ENCODE measurements around the gene PPP1R3E. TPM values are rescaled to one million over a fixed set of nuclear protein-coding genes. Genes with fewer than 3 reads are reported as not detected.
"Not testable (repeated sequence)": the region's sequence is repeated elsewhere in the genome, so short reads cannot be mapped to it uniquely, and the experiment has no call there.

The PPP1R3E gene
- total RNA-seq, 4 donors from 2014 or later = 12.6 to 14.5 (median 13.9) TPM

DNA sequence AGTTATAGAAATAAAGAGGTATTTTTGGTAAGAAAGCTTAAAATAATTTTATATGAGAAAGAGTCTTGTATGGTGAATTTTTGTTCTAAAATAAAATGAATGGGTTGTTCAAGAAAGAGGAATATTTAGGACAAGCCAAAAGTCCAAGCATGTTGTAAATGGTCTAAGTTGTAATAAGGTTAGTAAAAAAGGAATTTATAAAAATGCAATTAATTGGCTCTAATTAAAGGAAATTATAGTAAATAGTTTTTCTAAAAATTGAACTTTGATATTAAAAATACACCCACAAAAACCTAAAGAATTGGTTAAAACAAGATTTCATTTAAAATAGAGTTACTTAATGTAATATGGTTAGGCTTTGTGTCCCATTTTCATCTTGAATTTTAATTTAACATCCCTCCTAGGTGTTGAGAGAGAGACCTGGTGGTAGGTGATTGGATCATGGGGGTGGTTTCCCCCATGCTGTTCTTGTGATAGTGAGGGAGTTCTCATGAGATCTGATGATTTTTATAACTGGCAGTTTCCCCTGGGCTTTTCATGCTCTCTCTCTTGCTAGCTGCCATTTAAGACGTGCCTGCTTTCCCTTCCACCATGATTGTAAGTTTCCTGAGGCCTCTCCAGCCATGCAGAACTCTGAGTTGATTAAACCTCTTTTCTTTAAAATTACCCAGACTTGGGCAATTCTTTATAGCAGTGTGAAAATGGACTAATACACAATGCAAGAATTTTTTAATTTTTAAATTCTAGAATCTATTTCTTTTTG lies 37.0 kb upstream of the PPP1R3E start:
- 86 to 91% methylated on average over 1 of the region's 1 CpG for WGBS, 2 donors
- H3K36me3 ChIP-seq = no peaks in the 10 kb centered on the region
- DNase-seq = no peak
- no peak overlapping the region for H3K4me3 ChIP-seq (replicated peaks in 1 of 3)
- H3K27me3 ChIP-seq = no peaks in the 10 kb centered on the region
- intact Hi-C loops (cut with DNase I) = no loop called here
- no peaks in the 10 kb centered on the region for H3K4me1 ChIP-seq
- H3K9me3 ChIP-seq = no peaks in the 10 kb centered on the region
- TF ChIP-seq, protein P1, sequence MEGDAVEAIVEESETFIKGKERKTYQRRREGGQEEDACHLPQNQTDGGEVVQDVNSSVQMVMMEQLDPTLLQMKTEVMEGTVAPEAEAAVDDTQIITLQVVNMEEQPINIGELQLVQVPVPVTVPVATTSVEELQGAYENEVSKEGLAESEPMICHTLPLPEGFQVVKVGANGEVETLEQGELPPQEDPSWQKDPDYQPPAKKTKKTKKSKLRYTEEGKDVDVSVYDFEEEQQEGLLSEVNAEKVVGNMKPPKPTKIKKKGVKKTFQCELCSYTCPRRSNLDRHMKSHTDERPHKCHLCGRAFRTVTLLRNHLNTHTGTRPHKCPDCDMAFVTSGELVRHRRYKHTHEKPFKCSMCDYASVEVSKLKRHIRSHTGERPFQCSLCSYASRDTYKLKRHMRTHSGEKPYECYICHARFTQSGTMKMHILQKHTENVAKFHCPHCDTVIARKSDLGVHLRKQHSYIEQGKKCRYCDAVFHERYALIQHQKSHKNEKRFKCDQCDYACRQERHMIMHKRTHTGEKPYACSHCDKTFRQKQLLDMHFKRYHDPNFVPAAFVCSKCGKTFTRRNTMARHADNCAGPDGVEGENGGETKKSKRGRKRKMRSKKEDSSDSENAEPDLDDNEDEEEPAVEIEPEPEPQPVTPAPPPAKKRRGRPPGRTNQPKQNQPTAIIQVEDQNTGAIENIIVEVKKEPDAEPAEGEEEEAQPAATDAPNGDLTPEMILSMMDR (IDR thresholded peaks at IDR 0.05) = no peak
- TF ChIP-seq POLR2A (IDR thresholded peaks at IDR 0.05) = no peak
- no peak overlapping the region for H3K27ac ChIP-seq

DNA sequence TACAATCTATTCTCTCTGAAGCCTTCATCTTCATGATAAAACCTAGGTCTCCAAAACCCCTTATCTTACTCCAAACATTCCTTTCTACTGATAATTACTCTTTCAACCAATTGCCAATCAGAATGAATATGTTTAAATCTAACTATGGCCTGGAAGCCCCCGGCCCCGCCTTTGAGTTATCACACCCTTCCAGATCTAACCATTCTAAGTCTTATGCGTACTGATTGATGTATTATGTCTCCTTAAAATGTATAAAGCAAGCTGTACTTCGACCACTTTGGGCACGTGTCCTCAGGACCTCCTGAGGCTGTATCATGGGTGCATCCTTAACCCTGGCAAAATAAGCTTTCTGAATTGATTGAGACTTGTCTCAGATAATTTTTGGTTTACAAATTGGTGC lies 33.0 kb upstream of the PPP1R3E start:
- intact Hi-C loops (cut with DNase I) = no loop called here
- Histone ChIP-seq H3K27me3 (no peaks in the 10 kb centered on the region), H3K9me3 (no peaks in the 10 kb centered on the region), H3K4me3 (replicated peaks in 1 of 3) (no peak overlapping the region), H3K4me1 (no peaks in the 10 kb centered on the region), H3K36me3 (no peaks in the 10 kb centered on the region), H3K27ac (no peak overlapping the region)
- TF ChIP-seq POLR2A (IDR thresholded peaks at IDR 0.05) = no peak
- TF ChIP-seq, protein P1 (IDR thresholded peaks at IDR 0.05) = no peak
- 86 to 92% methylated on average over 5 of the region's 5 CpGs for WGBS, 2 donors
- DNase-seq = no peak

DNA sequence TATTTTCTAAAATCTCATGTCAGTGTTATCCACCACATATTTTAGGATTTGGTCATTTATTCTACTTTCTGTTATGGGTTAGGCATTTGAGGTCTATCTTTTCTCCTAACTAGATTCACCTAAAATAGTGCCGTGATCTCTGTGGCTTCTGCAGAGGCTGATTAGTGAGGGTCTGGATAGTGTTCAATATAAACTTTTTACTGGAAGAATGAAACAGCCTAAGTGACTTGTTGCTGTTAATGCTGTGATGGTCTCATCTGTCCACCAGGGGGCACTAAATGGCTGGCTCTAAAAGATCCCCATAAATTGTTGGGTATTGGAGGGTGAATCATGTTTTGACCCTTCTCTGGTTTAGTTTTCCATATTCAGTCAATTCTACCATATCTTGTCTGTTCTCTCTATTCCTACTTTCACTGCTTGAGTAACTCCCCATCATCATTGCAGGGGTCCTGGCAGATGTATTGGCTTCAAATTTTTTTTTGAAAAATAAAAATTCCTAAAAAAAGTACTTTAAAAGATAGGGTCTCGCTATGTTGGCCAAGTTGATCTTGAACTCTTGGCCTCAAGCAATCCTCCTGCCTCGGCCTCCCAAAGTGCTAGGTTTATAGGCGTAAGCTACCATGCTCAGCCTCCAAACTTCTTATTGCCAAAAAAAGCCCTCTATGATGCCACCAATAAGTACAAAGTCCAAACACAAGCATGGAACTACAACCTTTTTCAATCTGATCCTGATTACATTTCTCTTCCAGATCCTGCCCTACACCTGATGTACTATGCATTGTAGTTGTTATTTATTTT lies 25.5 kb upstream of the PPP1R3E start:
- intact Hi-C loops (cut with DNase I) = loop anchor here (2.0 to 10.0 kb wide), 2 partner anchors 53 to 137 kb away; partner anchors contain the start of gene NGDN
- no peak for TF ChIP-seq POLR2A (IDR thresholded peaks at IDR 0.05)
- TF ChIP-seq, protein P1 (IDR thresholded peaks at IDR 0.05) = peak; percentile 63 to 81 (median 78)

DNA sequence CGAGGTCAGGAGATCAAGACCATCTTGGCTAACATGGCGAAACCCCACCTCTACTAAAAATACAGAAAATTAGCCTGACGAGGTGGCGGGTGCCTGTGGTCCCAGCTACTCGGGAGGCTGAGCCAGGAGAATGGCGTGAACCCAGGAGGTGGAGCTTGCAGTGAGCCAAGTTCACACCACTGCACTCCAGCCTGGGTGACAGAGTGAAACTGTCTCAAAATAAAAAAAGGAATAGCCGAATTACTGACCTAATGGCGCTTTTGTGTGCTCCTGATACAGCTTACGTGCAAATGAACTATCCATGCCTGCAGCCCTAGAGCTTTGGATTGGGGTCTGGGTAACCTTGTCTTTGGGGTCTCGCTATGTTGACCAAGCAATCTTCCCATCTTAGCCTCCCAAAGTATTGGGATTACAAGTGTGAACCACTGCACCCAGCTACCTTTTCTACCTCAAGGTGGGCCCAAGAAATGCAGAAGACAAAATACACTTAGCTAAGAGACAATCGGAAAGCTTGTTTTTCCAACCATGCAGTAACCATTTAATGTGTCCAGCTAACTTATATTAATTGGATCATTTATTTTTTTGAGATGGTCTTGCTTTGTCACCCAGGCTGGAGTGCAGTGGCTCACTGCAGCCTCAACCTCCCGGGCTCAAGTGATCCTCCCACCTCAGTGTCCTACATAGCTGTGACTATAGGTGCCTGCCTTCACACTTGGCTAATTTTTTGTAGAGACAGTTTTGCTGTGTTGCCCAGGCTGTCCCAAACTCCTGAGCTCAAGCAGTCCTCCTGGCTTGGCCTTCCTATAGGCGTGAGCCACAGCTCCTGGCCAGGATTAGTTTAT lies 24.1 kb upstream of the PPP1R3E start:
- H3K36me3 ChIP-seq = peaks cover 25 to 26% of the 10 kb centered on the region in 2 donors
- H3K4me3 ChIP-seq (replicated peaks in 1 of 3) = no peak overlapping the region
- H3K4me1 ChIP-seq = peaks cover 13 to 16% of the 10 kb centered on the region in 2 donors
- intact Hi-C loops (cut with DNase I) = loop anchor here (2.0 to 10.0 kb wide), 2 partner anchors 54 to 138 kb away; partner anchors contain the start of gene NGDN
- WGBS, 2 donors = 79 to 81% methylated on average over 13 of the region's 13 CpGs
- TF ChIP-seq POLR2A (IDR thresholded peaks at IDR 0.05) = no peak
- TF ChIP-seq, protein P1 (IDR thresholded peaks at IDR 0.05) = no peak
- H3K27me3 ChIP-seq = no peaks in the 10 kb centered on the region
- no peaks in the 10 kb centered on the region for H3K9me3 ChIP-seq
- no peak overlapping the region for H3K27ac ChIP-seq
- no peak for DNase-seq

More for the DNA sequence above, 25.5 kb upstream of the PPP1R3E start:
- H3K27me3 ChIP-seq = no peaks in the 10 kb centered on the region
- H3K4me3 ChIP-seq (replicated peaks in 1 of 3) = no peak overlapping the region
- H3K4me1 ChIP-seq = peaks cover 2 to 6% of the 10 kb centered on the region in 2 donors
- WGBS, 2 donors = 46 to 47% methylated on average over 4 of the region's 4 CpGs
- H3K27ac ChIP-seq = no peak overlapping the region
- peak; percentile 71 to 76 for DNase-seq
- H3K9me3 ChIP-seq = no peaks in the 10 kb centered on the region
- H3K36me3 ChIP-seq = peaks cover 25% of the 10 kb centered on the region in 2 donors

DNA sequence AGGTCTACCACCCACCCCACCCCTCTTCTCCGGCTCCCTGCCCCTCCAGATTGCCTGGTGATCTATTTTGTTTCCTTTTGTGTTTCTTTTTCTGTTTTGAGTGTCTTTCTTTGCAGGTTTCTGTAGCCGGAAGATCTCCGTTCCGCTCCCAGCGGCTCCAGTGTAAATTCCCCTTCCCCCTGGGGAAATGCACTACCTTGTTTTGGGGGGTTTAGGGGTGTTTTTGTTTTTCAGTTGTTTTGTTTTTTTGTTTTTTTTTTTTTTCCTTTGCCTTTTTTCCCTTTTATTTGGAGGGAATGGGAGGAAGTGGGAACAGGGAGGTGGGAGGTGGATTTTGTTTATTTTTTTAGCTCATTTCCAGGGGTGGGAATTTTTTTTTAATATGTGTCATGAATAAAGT lies 23.1 kb upstream of the PPP1R3E start:
- Histone ChIP-seq H3K36me3 (peaks cover 25 to 26% of the 10 kb centered on the region in 2 donors), H3K4me1 (peaks cover 13 to 16% of the 10 kb centered on the region in 2 donors)
- DNase-seq; H3K27me3 ChIP-seq; H3K4me3 ChIP-seq (replicated peaks in 1 of 3); H3K9me3 ChIP-seq; H3K27ac ChIP-seq: not testable (repeated sequence)
- intact Hi-C loops (cut with DNase I) = loop anchor here (2.0 to 10.0 kb wide), 2 partner anchors 55 to 139 kb away; partner anchors contain the start of gene NGDN
- 88 to 94% methylated on average over 5 of the region's 5 CpGs for WGBS, 2 donors
